HFFc6 (cell line): Measurements from ENCODE around the gene CEP19. TPM values are rescaled to one million over a fixed set of nuclear protein-coding genes. Genes with fewer than 3 reads are reported as not detected.

ENCODE experiments used
- DNase-seq: peaks from one replicate; pipeline ENCODE4 v3.0.0-alpha.2; 2018
- H3K27ac Mint-ChIP-seq: 2 replicates; pipeline ENCODE4 v1.8.0; 2020; ENCODE audit warnings: mild to moderate bottlenecking, mixed read lengths
- H3K27me3 Mint-ChIP-seq: 2 replicates; pipeline ENCODE4 v1.8.0; 2021; ENCODE audit warnings: mild to moderate bottlenecking, moderate library complexity, mixed read lengths; ENCODE audit not compliant: insufficient read depth
- H3K36me3 Mint-ChIP-seq: 2 replicates; pipeline ENCODE4 v1.8.0; 2021; ENCODE audit warnings: low read depth, mixed read lengths
- H3K4me1 Mint-ChIP-seq: 2 replicates; pipeline ENCODE4 v1.8.0; 2020; ENCODE audit warnings: low read depth, mixed read lengths
- H3K4me3 Mint-ChIP-seq: 2 replicates; pipeline ENCODE4 v1.8.0; 2020; ENCODE audit warnings: mild to moderate bottlenecking, moderate library complexity, mixed read lengths
- H3K9me3 Mint-ChIP-seq: 2 replicates; pipeline ENCODE4 v1.8.0; 2020; ENCODE audit warnings: mild to moderate bottlenecking, mixed read lengths
- total RNA-seq, 6 experiments: library from RNA; stranded (reverse); fragmentation: NEBNext Ultra II Directional; extraction: Animal tissue kit (Norgen Biotek cat#: 25700); gene quantifications; 2 replicates in 1 of 6; 3 replicates in 5 of 6; pipeline ENCODE4 v1.2.3, GENCODE V29; 2021
- TF ChIP-seq, protein P1 (sequence below): fragments of 200-600 bp; sonication (generic); IDR thresholded peaks from 2 replicates; pipeline ENCODE4 v1.5.0; 2021; ENCODE audit warnings: antibody characterized with exemption, mild to moderate bottlenecking

The CEP19 gene
- total RNA-seq, 6 experiments from 2014 or later = 1.9 to 2.6 (median 2.1) TPM

DNA sequence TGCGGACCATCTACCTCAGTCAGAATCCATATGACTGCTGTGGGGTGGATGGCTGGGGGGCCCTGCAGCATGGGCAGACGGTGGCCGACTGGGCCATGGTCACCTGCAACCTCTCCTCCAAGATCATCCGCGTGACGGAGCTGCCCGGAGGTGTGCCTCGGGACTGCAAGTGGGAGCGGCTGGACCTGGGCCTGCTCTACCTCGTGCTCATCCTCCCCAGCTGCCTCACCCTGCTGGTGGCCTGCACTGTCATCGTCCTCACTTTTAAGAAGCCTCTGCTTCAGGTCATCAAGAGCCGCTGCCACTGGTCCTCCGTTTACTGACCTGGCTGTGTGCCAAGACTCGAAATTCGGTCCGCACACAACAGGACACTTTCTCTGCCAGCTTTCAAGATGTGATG lies 50.6 kb downstream of the CEP19 start:
- H3K9me3 Mint-ChIP-seq = no peaks in the 10 kb centered on the region
- H3K27me3 Mint-ChIP-seq = peaks cover 12% of the 10 kb centered on the region
- no peak for DNase-seq
- peaks cover 18% of the 10 kb centered on the region for H3K4me1 Mint-ChIP-seq
- TF ChIP-seq, protein P1, sequence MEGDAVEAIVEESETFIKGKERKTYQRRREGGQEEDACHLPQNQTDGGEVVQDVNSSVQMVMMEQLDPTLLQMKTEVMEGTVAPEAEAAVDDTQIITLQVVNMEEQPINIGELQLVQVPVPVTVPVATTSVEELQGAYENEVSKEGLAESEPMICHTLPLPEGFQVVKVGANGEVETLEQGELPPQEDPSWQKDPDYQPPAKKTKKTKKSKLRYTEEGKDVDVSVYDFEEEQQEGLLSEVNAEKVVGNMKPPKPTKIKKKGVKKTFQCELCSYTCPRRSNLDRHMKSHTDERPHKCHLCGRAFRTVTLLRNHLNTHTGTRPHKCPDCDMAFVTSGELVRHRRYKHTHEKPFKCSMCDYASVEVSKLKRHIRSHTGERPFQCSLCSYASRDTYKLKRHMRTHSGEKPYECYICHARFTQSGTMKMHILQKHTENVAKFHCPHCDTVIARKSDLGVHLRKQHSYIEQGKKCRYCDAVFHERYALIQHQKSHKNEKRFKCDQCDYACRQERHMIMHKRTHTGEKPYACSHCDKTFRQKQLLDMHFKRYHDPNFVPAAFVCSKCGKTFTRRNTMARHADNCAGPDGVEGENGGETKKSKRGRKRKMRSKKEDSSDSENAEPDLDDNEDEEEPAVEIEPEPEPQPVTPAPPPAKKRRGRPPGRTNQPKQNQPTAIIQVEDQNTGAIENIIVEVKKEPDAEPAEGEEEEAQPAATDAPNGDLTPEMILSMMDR = no peak
- no peak overlapping the region for H3K4me3 Mint-ChIP-seq
- H3K27ac Mint-ChIP-seq = no peak overlapping the region
- H3K36me3 Mint-ChIP-seq = no peaks in the 10 kb centered on the region

DNA sequence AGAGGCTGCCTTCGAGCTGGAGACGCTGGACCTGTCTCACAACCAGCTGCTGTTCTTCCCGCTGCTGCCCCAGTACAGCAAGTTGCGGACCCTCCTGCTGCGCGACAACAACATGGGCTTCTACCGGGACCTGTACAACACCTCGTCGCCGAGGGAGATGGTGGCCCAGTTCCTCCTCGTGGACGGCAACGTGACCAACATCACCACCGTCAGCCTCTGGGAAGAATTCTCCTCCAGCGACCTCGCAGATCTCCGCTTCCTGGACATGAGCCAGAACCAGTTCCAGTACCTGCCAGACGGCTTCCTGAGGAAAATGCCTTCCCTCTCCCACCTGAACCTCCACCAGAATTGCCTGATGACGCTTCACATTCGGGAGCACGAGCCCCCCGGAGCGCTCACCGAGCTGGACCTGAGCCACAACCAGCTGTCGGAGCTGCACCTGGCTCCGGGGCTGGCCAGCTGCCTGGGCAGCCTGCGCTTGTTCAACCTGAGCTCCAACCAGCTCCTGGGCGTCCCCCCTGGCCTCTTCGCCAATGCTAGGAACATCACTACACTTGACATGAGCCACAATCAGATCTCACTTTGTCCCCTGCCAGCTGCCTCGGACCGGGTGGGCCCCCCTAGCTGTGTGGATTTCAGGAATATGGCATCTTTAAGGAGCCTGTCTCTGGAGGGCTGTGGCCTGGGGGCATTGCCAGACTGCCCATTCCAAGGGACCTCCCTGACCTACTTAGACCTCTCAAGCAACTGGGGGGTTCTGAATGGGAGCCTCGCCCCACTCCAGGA lies 51.5 kb downstream of the CEP19 start:
- H3K4me3 Mint-ChIP-seq = no peak overlapping the region
- no peak for DNase-seq
- H3K9me3 Mint-ChIP-seq = no peaks in the 10 kb centered on the region
- H3K27ac Mint-ChIP-seq = no peak overlapping the region
- TF ChIP-seq, protein P1 = no peak
- H3K36me3 Mint-ChIP-seq = no peaks in the 10 kb centered on the region
- peaks cover 11% of the 10 kb centered on the region for H3K4me1 Mint-ChIP-seq
- peaks cover 10% of the 10 kb centered on the region for H3K27me3 Mint-ChIP-seq

DNA sequence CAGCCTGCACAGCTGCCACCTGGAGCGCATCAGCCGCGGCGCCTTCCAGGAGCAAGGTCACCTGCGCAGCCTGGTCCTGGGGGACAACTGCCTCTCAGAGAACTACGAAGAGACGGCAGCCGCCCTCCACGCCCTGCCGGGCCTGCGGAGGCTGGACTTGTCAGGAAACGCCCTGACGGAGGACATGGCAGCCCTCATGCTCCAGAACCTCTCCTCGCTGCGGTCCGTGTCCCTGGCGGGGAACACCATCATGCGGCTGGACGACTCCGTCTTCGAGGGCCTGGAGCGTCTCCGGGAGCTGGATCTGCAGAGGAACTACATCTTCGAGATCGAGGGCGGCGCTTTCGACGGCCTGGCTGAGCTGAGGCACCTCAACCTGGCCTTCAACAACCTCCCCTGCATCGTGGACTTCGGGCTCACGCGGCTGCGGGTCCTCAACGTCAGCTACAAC lies 52.1 kb downstream of the CEP19 start:
- TF ChIP-seq, protein P1 = no peak
- Mint-ChIP-seq H3K36me3 (no peaks in the 10 kb centered on the region), H3K4me1 (peaks cover 11% of the 10 kb centered on the region), H3K27ac (no peak overlapping the region), H3K4me3 (no peak overlapping the region), H3K9me3 (no peaks in the 10 kb centered on the region), H3K27me3 (peaks cover 10% of the 10 kb centered on the region)
- DNase-seq = no peak

Other genes with a start within 250 kb of the CEP19 start
- 10 to 100 TPM; 11.6 to 16.5 (median 15.5) TPM for gene RNF168, start 208.5 kb downstream of the CEP19 start, total RNA-seq
- not detected for gene SMCO1, start 196.9 kb downstream of the CEP19 start, total RNA-seq
- 10 to 100 TPM in 1 of 6 experiments, 1 to 10 TPM in 5; 6.6 to 10.2 (median 9.1) TPM for gene WDR53, start 143.7 kb downstream of the CEP19 start, total RNA-seq
- 1 to 10 TPM; 7.0 to 9.5 (median 8.1) TPM for gene FBXO45, start 143.6 kb downstream of the CEP19 start, total RNA-seq
- gene NRROS, start 72.6 kb downstream of the CEP19 start, total RNA-seq = under 1 TPM in 5 of 6 experiments, not detected in 1; 0.07 to 0.23 (median 0.13) TPM
- gene PIGX, start 127 bp upstream of the CEP19 start, total RNA-seq = 10 to 100 TPM; 19.6 to 25.0 (median 24.2) TPM
- 10 to 100 TPM; 63.9 to 78.0 (median 69.4) TPM for gene PAK2, start 27.6 kb upstream of the CEP19 start, total RNA-seq
- gene SENP5, start 155.7 kb upstream of the CEP19 start, total RNA-seq = 10 to 100 TPM; 25.2 to 33.0 (median 29.1) TPM
- 10 to 100 TPM; 73.6 to 82.2 (median 76.3) TPM for gene NCBP2, start 230.3 kb upstream of the CEP19 start, total RNA-seq